Kidney glomerular epithelial cell (primary cell): Measurements from ENCODE around the gene SLC1A4.
"Not testable (repeated sequence)": the region's sequence is repeated elsewhere in the genome, so short reads cannot be mapped to it uniquely, and the experiment has no call there.

Experiments used
- DNase-seq: peaks from one replicate; lab custom pipeline; 2025; lab: John Stamatoyannopoulos, UW

The SLC1A4 gene

DNA sequence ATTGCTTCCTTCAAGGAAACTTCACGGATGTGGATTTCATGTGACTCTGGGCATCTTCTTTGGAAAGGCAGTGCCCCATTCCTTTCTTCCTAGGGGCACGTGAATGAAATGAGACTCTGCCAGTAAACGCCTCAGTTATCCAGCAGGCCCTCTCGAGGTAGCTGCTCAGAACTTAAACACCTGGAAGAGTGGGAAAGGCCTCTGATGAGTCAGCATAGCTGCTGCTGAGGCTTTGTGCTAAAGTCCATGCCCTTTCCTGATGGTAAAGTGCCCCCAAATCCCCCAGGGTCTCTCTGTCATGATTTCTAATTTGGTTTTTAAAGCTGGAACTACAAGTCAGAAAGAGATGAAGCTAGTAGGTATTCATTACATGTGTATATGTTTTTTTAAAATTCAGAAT lies 3.8 kb downstream of the SLC1A4 start:
- no peak for DNase-seq

DNA sequence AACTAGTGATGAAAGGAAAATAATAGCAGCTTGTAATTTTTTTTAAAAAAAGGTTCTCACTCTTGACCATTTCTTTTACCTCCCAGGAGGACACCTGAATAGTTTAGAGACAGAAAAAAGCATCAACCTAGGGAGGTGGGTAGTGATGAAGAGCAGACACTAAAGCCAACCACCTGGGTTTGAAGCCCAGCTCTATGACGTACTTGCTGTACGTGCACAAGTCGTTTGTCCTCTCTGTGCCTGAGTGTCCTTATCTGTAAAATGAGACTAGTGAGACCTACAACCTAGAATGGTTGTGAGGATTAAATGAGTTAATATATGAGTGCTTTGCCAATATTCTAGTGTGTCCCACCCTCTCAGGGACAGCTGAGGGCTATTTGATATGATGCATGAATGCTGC lies 5.8 kb downstream of the SLC1A4 start:
- DNase-seq, result no peak

DNA sequence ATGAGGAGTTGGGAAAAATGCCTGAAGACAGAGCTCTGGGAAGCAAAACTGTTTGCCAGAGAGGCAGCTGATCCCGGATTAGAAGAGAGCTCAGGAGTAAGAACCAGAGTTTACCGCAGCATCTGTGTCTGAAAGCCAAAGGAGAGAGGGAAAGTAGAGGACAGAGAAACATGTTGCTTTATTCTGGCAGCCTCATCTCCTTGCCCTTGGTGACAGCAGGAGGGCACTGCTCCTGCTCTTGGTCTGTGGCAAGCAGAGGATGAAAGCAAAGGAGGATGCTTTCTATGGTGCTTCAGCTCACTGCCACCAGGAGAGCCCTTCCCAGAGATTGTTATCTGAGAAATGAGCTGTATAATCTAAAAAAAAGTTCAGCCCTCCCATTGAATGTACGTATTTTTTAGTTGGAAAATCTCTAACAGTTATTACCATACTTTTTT lies 7.7 kb downstream of the SLC1A4 start:
- no peak for DNase-seq

DNA sequence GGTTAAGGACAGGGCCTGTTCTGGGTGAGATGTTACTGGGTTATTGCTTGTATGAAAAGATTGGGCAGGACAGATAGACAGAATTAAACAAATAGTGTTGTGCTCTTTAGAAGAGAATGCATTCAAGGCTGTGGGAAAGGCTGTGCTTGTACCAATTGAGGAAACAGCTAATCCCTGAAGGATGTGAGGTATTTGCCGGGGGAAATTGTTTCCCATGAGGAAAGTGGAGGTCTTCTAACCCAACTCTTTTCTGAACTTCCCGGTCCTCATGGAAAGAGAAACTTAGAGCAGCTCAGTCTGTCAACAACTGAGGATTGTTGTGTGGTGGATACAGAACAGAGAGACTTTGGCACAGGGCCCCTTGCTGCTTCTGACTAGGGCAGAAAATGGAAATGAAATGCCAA lies 9.5 kb downstream of the SLC1A4 start:
- DNase-seq, result no peak

DNA sequence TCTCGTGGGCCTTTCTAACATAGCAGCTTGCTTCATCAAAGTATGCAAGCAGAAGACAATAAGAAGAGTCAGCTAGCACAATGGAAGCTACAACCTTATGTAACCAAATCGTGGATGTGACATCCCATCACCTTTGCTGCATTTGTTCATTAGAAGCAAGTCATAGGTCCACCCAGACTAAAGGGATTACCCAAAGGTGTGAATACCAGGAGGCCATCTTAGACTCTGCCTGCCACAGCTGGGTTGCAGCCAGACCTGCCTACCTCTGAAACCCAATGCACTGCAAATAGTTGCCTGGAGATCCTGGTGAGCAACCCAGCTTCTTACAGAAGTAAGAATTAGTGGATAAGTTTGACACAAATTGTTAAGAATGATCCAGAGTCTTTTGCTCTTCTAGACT lies 10.6 kb downstream of the SLC1A4 start:
- DNase-seq, result no peak

DNA sequence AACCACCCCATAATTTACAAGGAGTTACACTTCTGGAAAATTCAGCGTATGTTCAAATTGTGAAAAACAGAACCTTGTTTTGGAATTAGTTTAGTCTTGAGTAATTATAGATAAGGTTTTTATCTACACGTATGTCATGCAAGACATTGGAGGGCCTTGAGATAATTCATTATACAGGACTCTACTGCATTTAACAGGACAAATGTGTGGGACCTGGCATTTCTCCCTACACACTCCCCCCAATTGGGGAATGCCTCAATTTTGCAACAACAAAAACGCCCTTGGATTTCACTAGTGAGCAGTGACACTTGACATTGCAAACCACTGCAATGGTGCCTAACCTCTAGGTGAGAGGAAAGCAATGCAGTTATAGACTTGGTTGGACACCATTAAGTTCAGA lies 11.4 kb downstream of the SLC1A4 start:
- DNase-seq, result no peak

DNA sequence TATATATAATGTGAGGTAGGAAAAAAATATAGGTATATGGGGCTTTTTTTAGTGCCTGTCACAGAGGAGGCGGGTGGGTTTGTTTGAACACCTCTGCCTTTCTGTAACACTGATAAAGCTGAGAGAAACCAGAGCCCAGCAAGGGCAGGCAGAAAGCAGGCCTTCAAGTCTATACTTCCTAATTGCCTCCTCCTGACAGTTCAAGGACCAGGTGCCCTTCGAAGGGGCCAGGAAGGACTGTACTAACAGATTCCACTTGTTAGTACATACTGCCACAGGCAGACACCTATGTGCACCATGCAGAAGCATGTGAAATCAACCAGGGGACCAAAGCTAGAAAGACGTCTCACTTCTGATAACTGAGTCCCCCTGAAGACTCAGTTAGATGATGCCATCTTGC lies 13.8 kb downstream of the SLC1A4 start:
- DNase-seq, result no peak

DNA sequence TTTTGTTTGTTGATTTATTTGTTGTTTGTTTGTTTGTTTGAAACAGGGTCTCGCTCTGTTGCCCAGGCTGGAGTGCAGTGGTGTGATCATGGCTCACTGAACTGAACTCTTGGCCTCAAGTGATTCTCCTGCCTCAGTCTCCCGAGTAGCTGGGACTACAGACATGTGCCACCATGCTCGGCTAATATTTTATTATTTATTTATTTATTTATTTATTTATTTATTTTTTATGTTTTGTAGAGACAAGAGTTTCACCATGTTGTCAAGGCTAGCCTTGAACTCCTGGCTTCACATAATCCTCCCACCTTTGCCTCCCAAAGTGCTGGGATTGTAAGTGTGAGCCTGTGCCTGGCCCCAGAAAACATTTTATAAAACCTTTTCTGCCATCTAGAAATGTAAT lies 15.0 kb downstream of the SLC1A4 start:
- not testable (repeated sequence) for DNase-seq

DNA sequence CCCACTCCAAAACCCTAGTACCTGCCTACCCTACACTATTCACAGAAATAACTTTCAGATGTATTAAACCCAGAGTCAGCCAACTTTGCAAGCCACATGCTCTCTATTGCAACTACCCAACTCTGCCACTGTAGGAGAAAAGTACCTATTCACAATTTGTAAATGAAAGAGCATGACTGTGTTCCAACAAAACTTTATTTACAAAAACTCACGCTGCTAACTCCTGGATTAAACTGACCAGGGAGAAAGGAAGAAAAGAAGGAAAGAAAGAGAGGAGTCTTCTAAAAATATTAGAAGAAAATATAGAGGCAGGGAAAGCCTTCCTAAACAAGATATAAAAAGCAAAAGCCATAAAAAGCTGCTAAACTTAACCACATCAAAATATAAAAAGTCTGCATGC lies 24.6 kb downstream of the SLC1A4 start:
- DNase-seq, result no peak

DNA sequence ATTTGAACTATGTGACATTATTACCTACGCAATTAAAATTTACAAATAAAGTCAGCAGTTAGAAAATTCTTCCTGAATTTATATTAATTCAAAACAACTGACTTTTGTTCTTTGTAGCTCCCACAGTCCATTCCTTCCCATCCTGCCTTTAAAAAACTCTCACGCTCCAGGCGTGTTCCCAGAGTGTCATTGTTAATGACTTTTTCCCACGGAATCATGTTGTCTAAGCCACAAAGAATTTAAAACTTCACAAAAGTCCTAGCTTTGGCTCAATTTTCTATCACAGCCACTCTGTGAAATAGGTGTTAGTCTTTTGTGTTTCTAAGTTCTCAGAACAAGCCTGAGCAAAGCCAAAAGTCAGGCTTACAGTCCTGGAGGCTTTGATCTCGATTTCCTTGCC lies 26.5 kb downstream of the SLC1A4 start:
- DNase-seq, result no peak

DNA sequence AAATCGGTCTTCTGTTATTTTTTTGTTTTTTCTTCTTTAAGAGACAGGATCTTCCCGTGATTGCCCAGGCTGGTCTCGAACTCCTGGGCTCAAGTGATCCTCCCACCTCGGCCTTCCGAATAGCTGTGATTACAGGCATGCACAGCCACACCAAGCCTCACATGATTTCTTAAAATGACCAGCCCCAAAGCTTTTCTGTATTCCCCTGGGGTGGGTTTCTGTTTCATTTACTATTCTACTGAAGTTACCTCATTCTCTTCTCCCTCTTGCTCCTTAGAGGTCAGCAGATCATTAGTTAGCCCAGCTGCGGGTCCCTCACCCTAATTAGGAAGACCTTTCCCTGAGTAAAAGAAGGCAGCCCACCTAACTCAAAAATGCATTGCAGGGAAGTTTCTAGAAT lies 27.6 kb downstream of the SLC1A4 start:
- DNase-seq, result no peak

DNA sequence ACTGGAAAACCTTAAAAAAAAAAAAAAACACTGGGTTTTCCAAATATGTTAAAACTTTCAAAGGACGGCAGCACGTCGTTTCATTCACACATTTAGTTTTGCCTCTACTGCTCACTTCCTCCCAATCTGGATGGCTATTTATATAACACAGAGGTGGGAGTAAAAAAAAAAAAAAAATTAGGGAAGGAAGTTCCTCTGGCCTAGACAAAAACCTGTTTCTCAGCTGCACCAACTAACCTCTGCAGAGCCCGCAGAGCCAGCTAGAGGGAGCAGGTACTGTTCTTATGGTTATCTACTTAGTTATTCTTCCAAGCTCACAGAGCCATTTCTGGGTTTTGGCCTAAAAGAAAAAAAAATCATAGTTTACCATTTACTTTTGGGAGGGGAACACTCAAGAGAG lies 28.1 kb downstream of the SLC1A4 start:
- no peak for DNase-seq

DNA sequence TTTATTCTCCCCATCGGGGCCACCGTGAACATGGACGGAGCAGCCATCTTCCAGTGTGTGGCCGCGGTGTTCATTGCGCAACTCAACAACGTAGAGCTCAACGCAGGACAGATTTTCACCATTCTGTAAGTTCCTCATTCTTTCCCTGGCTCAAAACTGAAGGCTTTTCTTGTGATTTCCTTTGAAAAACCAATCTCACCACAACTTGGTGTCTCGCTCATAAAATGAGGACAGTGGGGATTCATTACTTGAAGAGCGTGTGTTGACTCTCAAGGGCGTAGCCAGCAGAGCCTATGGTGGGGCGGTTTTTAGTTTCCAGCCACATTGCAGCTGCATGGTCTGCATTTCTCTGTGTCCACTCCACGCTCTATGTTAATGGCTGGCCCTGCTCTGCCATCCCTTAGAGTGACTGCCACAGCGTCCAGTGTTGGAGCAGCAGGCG lies 29.0 kb downstream of the SLC1A4 start:
- no peak for DNase-seq

DNA sequence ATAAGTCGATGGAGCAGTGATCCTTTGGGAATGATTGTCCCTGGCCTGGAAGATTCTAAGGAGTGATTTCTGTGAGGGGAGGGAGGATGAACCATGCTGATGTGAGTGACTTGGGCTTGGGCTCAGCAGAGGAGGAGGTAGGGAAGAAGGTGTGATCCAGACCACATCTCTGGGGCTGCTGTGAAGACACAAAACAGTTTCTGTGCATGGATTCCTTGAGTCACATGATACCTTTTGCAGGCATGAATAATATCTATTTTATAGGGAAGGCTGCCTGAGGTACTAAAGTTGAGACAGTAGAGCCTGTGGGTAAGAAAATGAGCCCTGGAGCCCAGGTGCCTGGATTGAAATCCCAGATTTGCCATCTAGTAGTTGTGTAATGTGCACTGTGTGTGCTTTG lies 29.8 kb downstream of the SLC1A4 start:
- DNase-seq, result no peak

DNA sequence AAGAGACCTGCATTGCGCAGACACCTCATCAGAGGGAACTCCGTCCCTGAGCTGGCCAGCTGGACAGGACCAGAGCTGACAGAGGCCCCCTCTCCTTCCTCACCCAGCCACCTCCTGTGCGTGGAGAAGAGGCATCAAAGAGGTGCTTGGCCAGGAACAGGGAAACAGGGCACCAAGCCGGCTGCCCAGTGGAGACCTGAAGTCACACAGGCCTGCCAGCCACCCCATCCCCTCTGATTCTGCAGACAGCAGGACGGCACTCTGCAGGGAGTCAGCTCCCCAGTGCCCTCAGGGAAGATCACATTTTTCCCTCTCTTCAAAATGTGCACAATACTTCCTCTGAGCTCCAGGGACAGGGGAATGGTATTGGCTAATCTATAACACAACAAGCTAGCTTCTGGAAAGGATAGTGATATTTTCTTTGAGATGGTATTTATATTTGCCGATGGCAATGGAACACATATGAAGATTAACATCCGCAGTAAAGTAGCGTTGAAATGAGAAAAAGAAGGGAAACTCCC lies 30.5 kb downstream of the SLC1A4 start:
- no peak for DNase-seq

DNA sequence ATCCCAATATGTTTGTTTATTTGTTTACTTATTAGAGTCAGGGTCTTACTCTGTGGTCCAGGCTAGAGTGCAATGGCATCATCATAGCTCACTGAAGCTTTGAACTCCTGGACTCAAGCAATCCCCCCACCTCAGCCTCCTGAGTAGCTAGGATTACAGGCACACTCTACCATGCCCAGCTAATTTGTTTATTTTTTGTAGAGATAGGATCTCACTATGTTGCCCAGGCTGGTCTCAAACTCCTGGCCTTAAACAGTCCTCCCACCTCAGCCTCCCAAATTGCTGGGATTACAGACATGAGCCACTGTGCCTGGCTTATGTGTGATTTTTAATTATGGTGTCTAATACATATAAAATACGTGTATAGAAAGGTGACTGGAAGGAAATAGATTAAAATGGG lies 31.1 kb downstream of the SLC1A4 start:
- not testable (repeated sequence) for DNase-seq

DNA sequence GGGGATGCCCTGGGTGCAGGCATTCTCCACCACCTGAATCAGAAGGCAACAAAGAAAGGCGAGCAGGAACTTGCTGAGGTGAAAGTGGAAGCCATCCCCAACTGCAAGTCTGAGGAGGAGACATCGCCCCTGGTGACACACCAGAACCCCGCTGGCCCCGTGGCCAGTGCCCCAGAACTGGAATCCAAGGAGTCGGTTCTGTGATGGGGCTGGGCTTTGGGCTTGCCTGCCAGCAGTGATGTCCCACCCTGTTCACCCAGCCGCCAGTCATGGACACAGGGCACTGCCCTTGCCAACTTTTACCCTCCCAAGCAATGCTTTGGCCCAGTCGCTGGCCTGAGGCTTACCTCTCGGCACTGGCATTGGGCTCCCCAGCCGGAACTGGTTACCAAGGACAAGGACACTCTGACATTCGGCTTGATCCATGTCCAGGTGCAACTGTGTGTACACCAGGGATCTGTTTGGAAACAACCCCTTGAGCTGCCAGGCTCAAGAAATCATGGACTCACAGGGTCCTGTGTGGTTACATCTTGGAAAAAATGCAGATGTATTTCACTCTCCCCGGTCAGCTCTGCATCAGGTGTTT lies 31.8 kb downstream of the SLC1A4 start:
- DNase-seq, result no peak

DNA sequence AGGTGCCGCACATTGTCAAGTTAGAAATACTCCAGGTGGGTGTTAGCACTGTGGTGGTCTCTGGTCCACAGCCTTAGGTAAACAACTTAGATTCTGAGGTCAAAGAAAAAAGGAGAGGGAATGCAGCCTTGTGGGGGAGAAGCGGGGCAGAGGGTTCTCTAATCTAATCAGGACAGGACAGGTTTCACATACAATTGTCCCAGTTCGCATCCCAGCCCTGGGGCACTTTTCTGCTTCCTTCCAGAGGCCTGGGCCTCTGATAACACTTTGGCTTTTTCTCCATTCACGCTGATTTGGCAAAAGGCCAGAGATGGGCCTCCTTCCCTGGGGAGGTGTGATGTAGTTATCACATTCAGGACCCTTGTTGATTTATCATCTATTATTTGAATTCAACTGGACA lies 32.5 kb downstream of the SLC1A4 start:
- no peak for DNase-seq

DNA sequence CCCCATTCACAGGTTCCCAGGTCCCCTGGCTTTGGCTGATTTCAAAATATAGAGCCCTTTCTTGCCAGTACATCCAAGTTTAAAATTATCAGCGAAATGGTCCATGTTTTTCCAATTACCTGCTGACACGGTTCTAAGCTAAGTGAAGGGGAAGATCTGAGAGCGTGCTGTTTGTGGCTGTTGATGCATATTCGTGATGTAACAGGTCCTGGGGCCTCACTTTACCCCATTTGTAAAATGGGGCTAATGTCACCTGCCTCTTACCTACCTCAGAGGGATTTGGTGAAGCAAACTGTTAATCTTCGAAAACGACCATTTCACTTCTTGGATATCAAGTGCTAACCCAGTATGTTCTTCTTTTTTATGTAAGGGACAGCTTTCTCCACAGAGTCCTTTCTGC lies 33.0 kb downstream of the SLC1A4 start:
- DNase-seq, result no peak

DNA sequence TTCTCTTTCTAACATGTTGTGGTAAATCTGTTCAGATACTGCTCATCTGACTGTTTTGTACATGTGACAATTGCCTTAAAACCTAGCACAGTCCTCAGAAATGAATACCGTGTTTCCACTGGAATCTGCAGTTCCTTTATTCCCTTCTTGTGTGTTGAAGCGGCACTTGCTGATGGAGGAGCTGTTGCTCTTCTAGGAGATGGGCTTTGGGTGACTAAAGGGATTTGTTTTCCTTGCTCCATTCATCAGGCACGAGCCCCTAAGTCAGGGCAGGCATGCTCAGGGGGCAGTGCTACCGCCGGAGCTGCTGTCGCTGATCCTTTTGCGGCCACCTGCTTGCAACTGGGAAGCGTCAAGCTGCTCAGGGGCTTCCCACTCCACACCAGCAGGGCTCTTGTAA lies 34.5 kb downstream of the SLC1A4 start:
- DNase-seq, result no peak

DNA sequence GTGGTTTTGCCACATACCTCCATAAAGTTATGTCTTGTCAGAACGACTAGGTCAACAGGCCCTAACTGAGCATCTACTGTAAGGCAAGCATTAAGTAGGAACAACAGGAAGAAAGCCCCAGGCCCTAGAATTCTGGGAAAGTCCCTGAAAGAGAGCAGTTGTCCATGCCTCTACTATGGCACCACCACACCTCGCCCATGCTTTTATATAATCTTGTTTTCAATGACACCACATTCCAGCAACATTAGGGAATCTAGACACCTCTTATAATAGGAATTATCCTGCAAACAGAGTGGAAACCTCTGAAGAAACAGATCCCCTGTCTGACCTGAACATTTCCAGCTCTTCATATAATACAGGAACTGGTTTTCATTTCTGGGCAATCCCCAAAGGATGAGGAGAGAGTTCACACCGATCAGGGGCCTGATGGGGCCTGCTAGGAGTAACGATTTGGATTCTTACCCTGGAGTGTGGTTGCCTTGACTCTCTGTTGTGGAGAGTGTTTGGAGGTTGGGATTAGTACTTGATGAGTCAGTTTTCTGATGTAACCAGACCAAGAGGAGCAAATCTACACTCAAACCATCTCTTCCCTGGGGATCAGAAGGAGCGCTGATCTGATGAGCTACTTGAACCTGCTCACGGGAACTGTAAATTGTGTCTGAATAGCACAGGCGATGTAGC lies 35.1 kb downstream of the SLC1A4 start:
- no peak for DNase-seq

DNA sequence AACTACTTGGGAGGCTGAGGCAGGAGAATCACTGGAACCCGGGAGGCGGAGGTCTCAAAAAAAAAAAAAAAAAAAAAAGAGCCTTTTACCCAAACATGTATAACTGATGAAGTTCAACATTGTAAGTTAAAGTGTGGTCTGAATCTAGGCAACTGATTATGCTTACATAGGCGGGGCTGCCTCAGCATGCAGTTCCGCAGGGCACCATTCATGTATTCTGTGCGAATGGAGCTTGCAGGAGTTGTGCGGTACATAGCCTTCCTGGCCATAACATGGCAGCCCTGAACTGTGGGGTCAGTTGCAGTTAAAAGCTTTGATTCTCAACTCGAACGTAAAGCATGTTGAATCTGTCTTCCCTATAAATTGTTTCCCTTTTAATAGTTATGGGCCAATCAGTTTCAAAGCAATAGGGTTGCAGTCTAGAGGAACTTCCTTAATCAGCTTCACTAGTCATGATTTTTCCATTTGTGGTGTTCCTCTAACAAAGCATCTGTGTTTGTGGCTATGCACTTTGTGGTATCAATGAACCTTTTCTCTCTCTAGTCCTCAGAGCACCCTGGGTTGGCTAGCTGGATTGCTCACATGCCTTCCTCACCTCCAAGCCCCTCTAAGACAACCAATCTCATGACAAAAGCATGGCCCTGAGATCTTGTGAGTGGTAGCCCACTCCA lies 36.4 kb downstream of the SLC1A4 start:
- no peak for DNase-seq

DNA sequence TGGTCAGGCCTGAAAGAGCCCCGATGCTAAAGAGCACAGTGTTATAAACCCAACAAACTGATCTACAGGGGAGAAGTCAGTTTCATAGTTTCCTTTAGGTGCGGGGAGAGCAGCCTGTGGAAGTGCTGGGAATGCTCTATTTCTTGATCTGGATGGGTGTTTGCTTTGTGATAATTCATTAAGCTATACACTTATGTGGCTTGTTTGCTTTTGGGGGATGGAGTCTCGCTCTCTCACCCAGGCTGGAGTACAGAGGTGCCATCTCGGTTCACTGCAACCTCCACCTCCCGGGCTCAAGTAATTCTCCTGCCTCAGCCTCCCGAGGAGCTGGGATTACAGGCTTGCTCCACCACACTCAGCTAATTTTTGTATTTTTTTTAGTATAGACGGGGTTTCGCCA lies 37.0 kb downstream of the SLC1A4 start:
- no peak for DNase-seq
